Karpas-422 (cell line): Measurements from ENCODE around the gene SMYD3. TPM values are rescaled to one million over a fixed set of nuclear protein-coding genes. Genes with fewer than 3 reads are reported as not detected.
"Not testable (repeated sequence)": the region's sequence is repeated elsewhere in the genome, so short reads cannot be mapped to it uniquely, and the experiment has no call there.

ENCODE experiments used
- DNase-seq: peaks from one replicate; pipeline ENCODE4 v3.0.0-alpha.2; 2015
- H2AFZ ChIP-seq: fragments of 200-600 bp; sonication (generic); 2 replicates; pipeline ENCODE4 v1.6.1; 2014; ENCODE audit warnings: antibody characterized with exemption, low read length, mixed read lengths
- H3K27ac ChIP-seq: fragments of 200-600 bp; sonication (generic); 2 replicates; pipeline ENCODE4 v1.5.1; 2014; ENCODE audit warnings: mild to moderate bottlenecking, low read length, moderate library complexity
- H3K27me3 ChIP-seq: fragments of 200-600 bp; sonication (generic); 2 replicates; pipeline ENCODE4 v1.6.1; 2014; ENCODE audit warnings: low read length, mixed read lengths
- H3K36me3 ChIP-seq: fragments of 200-600 bp; sonication (generic); 2 replicates; pipeline ENCODE4 v1.6.1; 2014; ENCODE audit warnings: low read length, mixed read lengths; ENCODE audit not compliant: insufficient read depth
- H3K4me1 ChIP-seq: fragments of 200-600 bp; sonication (generic); 2 replicates; pipeline ENCODE4 v1.6.1; 2014; ENCODE audit warnings: mild to moderate bottlenecking, low read length, mixed read lengths
- H3K4me2 ChIP-seq: fragments of 200-600 bp; sonication (generic); 2 replicates; pipeline ENCODE4 v1.6.1; 2014; ENCODE audit warnings: low read length, low read depth, mild to moderate bottlenecking; ENCODE audit not compliant: poor library complexity, severe bottlenecking
- H3K4me3 ChIP-seq: fragments of 200-600 bp; sonication (generic); 2 replicates; pipeline ENCODE4 v1.5.1; 2014; ENCODE audit warnings: mild to moderate bottlenecking, antibody characterized with exemption, low read length, mixed read lengths
- H3K79me2 ChIP-seq: fragments of 200-600 bp; sonication (generic); 2 replicates; pipeline ENCODE4 v1.6.1; 2014; ENCODE audit warnings: mild to moderate bottlenecking, low read length, mixed read lengths
- H3K9ac ChIP-seq: fragments of 200-600 bp; sonication (generic); 2 replicates; pipeline ENCODE4 v1.6.0; 2014; ENCODE audit warnings: low read length
- H3K9me2 ChIP-seq: fragments of 200-600 bp; sonication (generic), shearing (Covaris generic); replicated peaks from 2 replicates; pipeline ENCODE4 v1.6.0; 2014; ENCODE audit warnings: mild to moderate bottlenecking, low read length, moderate library complexity; ENCODE audit not compliant: insufficient read depth
- H3K9me3 ChIP-seq: fragments of 300-700, 200-600 bp; sonication (generic); 2 replicates; pipeline ENCODE4 v1.6.1; 2014; ENCODE audit warnings: low read length, mixed read lengths
- H4K20me1 ChIP-seq: fragments of 200-600 bp; sonication (generic); 2 replicates; pipeline ENCODE4 v1.6.1; 2014; ENCODE audit warnings: mild to moderate bottlenecking, antibody characterized with exemption, low read length, low read depth; ENCODE audit not compliant: insufficient read depth
- total RNA-seq: library from RNA; depleted of rRNA; stranded (reverse); fragments of >200 nt; shearing (Covaris generic); gene quantifications from 2 replicates; pipeline ENCODE4 v1.2.3, GENCODE V29; 2014; ENCODE audit warnings: low replicate concordance

The SMYD3 gene
- total RNA-seq, 1 experiment from 2014 or later: 67.1 TPM

- Histone ChIP-seq H4K20me1 (no peaks in the 10 kb centered on the region), H3K9me3 (no peaks in the 10 kb centered on the region), H3K79me2 (no peaks in the 10 kb centered on the region), H3K36me3 (no peaks in the 10 kb centered on the region), H3K4me3 (no peak overlapping the region), H3K4me1 (peaks cover 12% of the 10 kb centered on the region), H3K27ac (no peak overlapping the region), H3K27me3 (no peaks in the 10 kb centered on the region), H3K9ac (no peak overlapping the region), H3K9me2 (no peaks in the 10 kb centered on the region), H3K4me2 (no peak overlapping the region), H2AFZ (no peak overlapping the region)
- DNase-seq: no peak
Measured at GRCh38 chr1:245827301-245827700, 679.8 kb downstream of the SMYD3 start.

GRCh38 chr1:245825128-245825901, 681.8 kb downstream of the SMYD3 start:
- Histone ChIP-seq H3K9me2 (no peaks in the 10 kb centered on the region), H3K4me2 (no peak overlapping the region), H3K4me3 (no peak overlapping the region), H3K4me1 (peaks cover 12% of the 10 kb centered on the region), H3K36me3 (no peaks in the 10 kb centered on the region), H3K27ac (no peak overlapping the region), H3K79me2 (no peaks in the 10 kb centered on the region), H2AFZ (no peak overlapping the region), H3K27me3 (no peaks in the 10 kb centered on the region), H4K20me1 (no peaks in the 10 kb centered on the region), H3K9ac (no peak overlapping the region), H3K9me3 (no peaks in the 10 kb centered on the region)
- no peak for DNase-seq

- no peak overlapping the region for H3K9ac ChIP-seq
- no peaks in the 10 kb centered on the region for H3K9me3 ChIP-seq
- H2AFZ ChIP-seq: no peak overlapping the region
- H3K79me2 ChIP-seq: no peaks in the 10 kb centered on the region
- DNase-seq: no peak
- no peaks in the 10 kb centered on the region for H3K4me1 ChIP-seq
- no peaks in the 10 kb centered on the region for H3K36me3 ChIP-seq
- no peak overlapping the region for H3K27ac ChIP-seq
- no peaks in the 10 kb centered on the region for H4K20me1 ChIP-seq
- H3K4me3 ChIP-seq: no peak overlapping the region
- no peaks in the 10 kb centered on the region for H3K9me2 ChIP-seq
- no peak overlapping the region for H3K4me2 ChIP-seq
- H3K27me3 ChIP-seq: no peaks in the 10 kb centered on the region
Measured at GRCh38 chr1:245823408-245824147, 683.5 kb downstream of the SMYD3 start.

- Histone ChIP-seq H3K27ac (no peak overlapping the region), H3K9me2 (no peaks in the 10 kb centered on the region), H2AFZ (no peak overlapping the region), H3K4me2 (no peak overlapping the region), H3K79me2 (no peaks in the 10 kb centered on the region), H3K9me3 (no peaks in the 10 kb centered on the region), H3K4me1 (no peaks in the 10 kb centered on the region), H3K27me3 (no peaks in the 10 kb centered on the region), H4K20me1 (no peaks in the 10 kb centered on the region), H3K36me3 (no peaks in the 10 kb centered on the region), H3K9ac (no peak overlapping the region), H3K4me3 (no peak overlapping the region)
- no peak for DNase-seq
Measured at GRCh38 chr1:245822996-245823395, 684.1 kb downstream of the SMYD3 start.

- H3K9ac ChIP-seq, H3K79me2 ChIP-seq, H4K20me1 ChIP-seq, H3K9me2 ChIP-seq, H3K4me1 ChIP-seq, DNase-seq, H2AFZ ChIP-seq, H3K4me2 ChIP-seq, H3K4me3 ChIP-seq, H3K36me3 ChIP-seq, H3K27ac ChIP-seq, H3K27me3 ChIP-seq, H3K9me3 ChIP-seq: not testable (repeated sequence)
Measured at GRCh38 chr1:245818363-245818762, 688.7 kb downstream of the SMYD3 start.

GRCh38 chr1:245816496-245816895, 690.6 kb downstream of the SMYD3 start:
- H3K4me1 ChIP-seq: peaks cover 16% of the 10 kb centered on the region
- not testable (repeated sequence) for DNase-seq, H3K27ac ChIP-seq, H4K20me1 ChIP-seq, H3K4me2 ChIP-seq, H3K36me3 ChIP-seq, H3K9me2 ChIP-seq, H3K9ac ChIP-seq, H3K9me3 ChIP-seq, H2AFZ ChIP-seq, H3K79me2 ChIP-seq, H3K27me3 ChIP-seq, H3K4me3 ChIP-seq

GRCh38 chr1:245814651-245815050, 692.4 kb downstream of the SMYD3 start:
- no peak overlapping the region for H3K9ac ChIP-seq
- H3K4me3 ChIP-seq: no peak overlapping the region
- DNase-seq: no peak
- H3K27me3 ChIP-seq: no peaks in the 10 kb centered on the region
- no peak overlapping the region for H3K27ac ChIP-seq
- H2AFZ ChIP-seq: no peak overlapping the region
- no peak overlapping the region for H3K4me2 ChIP-seq
- H4K20me1 ChIP-seq: no peaks in the 10 kb centered on the region
- H3K4me1 ChIP-seq: peaks cover 35% of the 10 kb centered on the region
- H3K36me3 ChIP-seq: no peaks in the 10 kb centered on the region
- no peaks in the 10 kb centered on the region for H3K79me2 ChIP-seq
- H3K9me2 ChIP-seq: no peaks in the 10 kb centered on the region
- no peaks in the 10 kb centered on the region for H3K9me3 ChIP-seq

- Histone ChIP-seq H3K27ac (peak overlapping the region; percentile 96), H3K27me3 (no peaks in the 10 kb centered on the region), H3K79me2 (no peaks in the 10 kb centered on the region), H3K9me2 (no peaks in the 10 kb centered on the region), H3K4me3 (no peak overlapping the region), H3K4me2 (no peak overlapping the region), H4K20me1 (no peaks in the 10 kb centered on the region), H2AFZ (no peak overlapping the region), H3K4me1 (peaks cover 59% of the 10 kb centered on the region), H3K9me3 (no peaks in the 10 kb centered on the region), H3K9ac (0 out of 2 replicates have a peak overlapping the region, but pooled peaks have one; percentile 24), H3K36me3 (no peaks in the 10 kb centered on the region)
- no peak for DNase-seq
Measured at GRCh38 chr1:245812278-245812677, 694.8 kb downstream of the SMYD3 start.
